ENCODE measurements around the gene FJX1.

GRCh38 chr11:35583843-35584242, 34.4 kb upstream of the FJX1 start:
- TF ChIP-seq ATF3 (CRISPR knock-in tag; conservative IDR thresholded peaks at IDR 0.05) (no peak), CTCF (IDR thresholded peaks at IDR 0.05) (no peak)
